ENCODE results near the gene DEF6. TPM values are rescaled to one million over a fixed set of nuclear protein-coding genes. Genes with fewer than 3 reads are reported as not detected.
A peak's percentile ranks its signal among the peaks of the same experiment; 100 is the strongest.

Gene DEF6
- total RNA-seq, 1 experiment from 2014 or later, result 11.3 TPM

DNA sequence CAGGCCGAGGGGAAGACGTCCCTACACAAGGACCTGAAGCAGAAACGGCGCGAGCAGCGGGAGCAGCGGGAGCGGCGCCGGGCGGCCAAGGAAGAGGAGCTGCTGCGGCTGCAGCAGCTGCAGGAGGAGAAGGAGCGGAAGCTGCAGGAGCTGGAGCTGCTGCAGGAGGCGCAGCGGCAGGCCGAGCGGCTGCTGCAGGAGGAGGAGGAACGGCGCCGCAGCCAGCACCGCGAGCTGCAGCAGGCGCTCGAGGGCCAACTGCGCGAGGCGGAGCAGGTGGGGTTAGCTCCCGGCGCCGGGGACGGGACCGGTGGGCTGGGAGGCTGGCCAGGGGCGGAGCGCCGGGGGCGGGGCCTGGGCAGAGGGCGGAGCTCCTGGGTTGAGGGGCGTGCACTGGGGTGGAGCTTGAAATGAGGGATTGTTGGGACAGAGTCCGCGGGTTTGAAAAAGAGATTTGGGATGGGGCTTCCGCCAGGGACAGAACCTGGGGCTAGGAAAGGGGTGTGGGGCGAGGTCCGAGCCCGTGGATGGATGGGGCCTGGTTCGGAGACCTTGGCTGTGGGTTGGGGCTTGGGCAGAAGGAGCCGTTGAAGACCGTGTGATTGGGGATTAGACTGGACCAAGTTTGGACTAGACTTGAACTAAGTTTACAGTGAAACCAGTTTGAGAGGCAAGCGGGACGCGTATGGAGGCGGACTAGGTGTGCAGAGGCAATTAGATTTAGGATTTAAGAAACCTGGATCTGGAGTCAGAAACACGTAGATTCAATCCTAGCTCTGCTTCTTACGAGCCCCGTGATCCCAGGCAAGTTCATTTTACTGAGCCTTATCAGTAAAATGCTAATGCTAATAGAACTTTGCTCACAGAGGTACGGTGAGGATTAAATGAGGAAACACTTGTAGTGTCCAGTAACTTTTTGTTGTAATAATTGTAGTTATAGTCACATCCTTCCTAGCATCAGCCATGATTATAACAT lies 20.9 kb downstream of the DEF6 start (continued):
- peak; percentile 64; the same call in 1 of the 2 replicates for TF ChIP-seq ZNF121 (CRISPR knock-in tag; IDR thresholded peaks at IDR 0.05)
- TF ChIP-seq, protein P1, sequence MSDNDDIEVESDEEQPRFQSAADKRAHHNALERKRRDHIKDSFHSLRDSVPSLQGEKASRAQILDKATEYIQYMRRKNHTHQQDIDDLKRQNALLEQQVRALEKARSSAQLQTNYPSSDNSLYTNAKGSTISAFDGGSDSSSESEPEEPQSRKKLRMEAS (CRISPR knock-in tag; IDR thresholded peaks at IDR 0.05), result peak; percentile 71; the same call in 1 of the 2 replicates
- TF ChIP-seq FOXP1 (CRISPR knock-in tag; IDR thresholded peaks at IDR 0.05; ENCODE audit: borderline replicate concordance), result peak; percentile 94
- TF ChIP-seq, protein P2, sequence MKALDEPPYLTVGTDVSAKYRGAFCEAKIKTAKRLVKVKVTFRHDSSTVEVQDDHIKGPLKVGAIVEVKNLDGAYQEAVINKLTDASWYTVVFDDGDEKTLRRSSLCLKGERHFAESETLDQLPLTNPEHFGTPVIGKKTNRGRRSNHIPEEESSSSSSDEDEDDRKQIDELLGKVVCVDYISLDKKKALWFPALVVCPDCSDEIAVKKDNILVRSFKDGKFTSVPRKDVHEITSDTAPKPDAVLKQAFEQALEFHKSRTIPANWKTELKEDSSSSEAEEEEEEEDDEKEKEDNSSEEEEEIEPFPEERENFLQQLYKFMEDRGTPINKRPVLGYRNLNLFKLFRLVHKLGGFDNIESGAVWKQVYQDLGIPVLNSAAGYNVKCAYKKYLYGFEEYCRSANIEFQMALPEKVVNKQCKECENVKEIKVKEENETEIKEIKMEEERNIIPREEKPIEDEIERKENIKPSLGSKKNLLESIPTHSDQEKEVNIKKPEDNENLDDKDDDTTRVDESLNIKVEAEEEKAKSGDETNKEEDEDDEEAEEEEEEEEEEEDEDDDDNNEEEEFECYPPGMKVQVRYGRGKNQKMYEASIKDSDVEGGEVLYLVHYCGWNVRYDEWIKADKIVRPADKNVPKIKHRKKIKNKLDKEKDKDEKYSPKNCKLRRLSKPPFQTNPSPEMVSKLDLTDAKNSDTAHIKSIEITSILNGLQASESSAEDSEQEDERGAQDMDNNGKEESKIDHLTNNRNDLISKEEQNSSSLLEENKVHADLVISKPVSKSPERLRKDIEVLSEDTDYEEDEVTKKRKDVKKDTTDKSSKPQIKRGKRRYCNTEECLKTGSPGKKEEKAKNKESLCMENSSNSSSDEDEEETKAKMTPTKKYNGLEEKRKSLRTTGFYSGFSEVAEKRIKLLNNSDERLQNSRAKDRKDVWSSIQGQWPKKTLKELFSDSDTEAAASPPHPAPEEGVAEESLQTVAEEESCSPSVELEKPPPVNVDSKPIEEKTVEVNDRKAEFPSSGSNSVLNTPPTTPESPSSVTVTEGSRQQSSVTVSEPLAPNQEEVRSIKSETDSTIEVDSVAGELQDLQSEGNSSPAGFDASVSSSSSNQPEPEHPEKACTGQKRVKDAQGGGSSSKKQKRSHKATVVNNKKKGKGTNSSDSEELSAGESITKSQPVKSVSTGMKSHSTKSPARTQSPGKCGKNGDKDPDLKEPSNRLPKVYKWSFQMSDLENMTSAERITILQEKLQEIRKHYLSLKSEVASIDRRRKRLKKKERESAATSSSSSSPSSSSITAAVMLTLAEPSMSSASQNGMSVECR (CRISPR knock-in tag; IDR thresholded peaks at IDR 0.05; ENCODE audit: borderline replicate concordance), result 0 out of 2 replicates have a peak, but pooled peaks have one; percentile 31
- TF ChIP-seq, protein P3, sequence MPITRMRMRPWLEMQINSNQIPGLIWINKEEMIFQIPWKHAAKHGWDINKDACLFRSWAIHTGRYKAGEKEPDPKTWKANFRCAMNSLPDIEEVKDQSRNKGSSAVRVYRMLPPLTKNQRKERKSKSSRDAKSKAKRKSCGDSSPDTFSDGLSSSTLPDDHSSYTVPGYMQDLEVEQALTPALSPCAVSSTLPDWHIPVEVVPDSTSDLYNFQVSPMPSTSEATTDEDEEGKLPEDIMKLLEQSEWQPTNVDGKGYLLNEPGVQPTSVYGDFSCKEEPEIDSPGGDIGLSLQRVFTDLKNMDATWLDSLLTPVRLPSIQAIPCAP (CRISPR knock-in tag; IDR thresholded peaks at IDR 0.05), result no peak
- TF ChIP-seq, protein P4, sequence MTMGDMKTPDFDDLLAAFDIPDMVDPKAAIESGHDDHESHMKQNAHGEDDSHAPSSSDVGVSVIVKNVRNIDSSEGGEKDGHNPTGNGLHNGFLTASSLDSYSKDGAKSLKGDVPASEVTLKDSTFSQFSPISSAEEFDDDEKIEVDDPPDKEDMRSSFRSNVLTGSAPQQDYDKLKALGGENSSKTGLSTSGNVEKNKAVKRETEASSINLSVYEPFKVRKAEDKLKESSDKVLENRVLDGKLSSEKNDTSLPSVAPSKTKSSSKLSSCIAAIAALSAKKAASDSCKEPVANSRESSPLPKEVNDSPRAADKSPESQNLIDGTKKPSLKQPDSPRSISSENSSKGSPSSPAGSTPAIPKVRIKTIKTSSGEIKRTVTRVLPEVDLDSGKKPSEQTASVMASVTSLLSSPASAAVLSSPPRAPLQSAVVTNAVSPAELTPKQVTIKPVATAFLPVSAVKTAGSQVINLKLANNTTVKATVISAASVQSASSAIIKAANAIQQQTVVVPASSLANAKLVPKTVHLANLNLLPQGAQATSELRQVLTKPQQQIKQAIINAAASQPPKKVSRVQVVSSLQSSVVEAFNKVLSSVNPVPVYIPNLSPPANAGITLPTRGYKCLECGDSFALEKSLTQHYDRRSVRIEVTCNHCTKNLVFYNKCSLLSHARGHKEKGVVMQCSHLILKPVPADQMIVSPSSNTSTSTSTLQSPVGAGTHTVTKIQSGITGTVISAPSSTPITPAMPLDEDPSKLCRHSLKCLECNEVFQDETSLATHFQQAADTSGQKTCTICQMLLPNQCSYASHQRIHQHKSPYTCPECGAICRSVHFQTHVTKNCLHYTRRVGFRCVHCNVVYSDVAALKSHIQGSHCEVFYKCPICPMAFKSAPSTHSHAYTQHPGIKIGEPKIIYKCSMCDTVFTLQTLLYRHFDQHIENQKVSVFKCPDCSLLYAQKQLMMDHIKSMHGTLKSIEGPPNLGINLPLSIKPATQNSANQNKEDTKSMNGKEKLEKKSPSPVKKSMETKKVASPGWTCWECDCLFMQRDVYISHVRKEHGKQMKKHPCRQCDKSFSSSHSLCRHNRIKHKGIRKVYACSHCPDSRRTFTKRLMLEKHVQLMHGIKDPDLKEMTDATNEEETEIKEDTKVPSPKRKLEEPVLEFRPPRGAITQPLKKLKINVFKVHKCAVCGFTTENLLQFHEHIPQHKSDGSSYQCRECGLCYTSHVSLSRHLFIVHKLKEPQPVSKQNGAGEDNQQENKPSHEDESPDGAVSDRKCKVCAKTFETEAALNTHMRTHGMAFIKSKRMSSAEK (CRISPR knock-in tag; IDR thresholded peaks at IDR 0.05; ENCODE audit: borderline replicate concordance), result no peak
- peak; percentile 52; the same call in 1 of the 2 replicates for TF ChIP-seq GABPB1 (CRISPR knock-in tag; IDR thresholded peaks at IDR 0.05)

DNA sequence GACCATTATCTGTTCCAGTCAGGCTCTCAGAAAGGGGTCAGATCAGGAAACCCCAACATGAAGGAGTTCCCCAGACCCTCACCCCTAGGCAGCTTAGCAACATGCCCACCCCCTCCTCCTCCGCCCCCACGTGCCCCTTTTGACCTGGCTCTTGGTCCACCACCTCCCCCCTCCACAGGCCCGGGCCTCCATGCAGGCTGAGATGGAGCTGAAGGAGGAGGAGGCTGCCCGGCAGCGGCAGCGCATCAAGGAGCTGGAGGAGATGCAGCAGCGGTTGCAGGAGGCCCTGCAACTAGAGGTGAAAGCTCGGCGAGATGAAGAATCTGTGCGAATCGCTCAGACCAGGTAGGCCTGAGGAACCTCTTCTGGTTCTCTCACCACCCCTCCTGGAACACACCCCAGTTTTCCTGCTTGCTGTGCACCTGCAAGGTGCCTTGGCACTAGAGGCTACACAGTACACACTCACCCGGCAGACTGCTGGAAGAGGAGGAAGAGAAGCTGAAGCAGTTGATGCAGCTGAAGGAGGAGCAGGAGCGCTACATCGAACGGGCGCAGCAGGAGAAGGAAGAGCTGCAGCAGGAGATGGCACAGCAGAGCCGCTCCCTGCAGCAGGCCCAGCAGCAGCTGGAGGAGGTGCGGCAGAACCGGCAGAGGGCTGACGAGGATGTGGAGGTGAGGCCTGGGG lies 21.9 kb downstream of the DEF6 start:
- Mint-ChIP-seq H3K27ac (no peak overlapping the region), H3K36me3 (peaks cover 3% of the 10 kb centered on the region; the same call in 1 of the 2 replicates), H3K9me3 (no peaks in the 10 kb centered on the region), H3K4me1 (peaks cover 21% of the 10 kb centered on the region), H3K27me3 (ENCODE audit: low read depth) (peaks cover 25% of the 10 kb centered on the region), H3K4me3 (no peak overlapping the region)
- DNase-seq (ENCODE audit: low spot score) (no peak), ATAC-seq (no peak)
- ChIA-PET POLR2A (interaction anchor here (0.6 to 1.5 kb wide), 3 partner anchors 23 to 444 kb away, joined by 3 to 7 read pairs (median 5); no protein-coding TSS in a partner anchor), CTCF (interaction anchor here (1.1 to 3.5 kb wide), 7 partner anchors 8 to 130 kb away, joined by 3 to 23 read pairs (median 6); partner anchors contain the start of gene PPARD)
- TF ChIP-seq, protein P5, sequence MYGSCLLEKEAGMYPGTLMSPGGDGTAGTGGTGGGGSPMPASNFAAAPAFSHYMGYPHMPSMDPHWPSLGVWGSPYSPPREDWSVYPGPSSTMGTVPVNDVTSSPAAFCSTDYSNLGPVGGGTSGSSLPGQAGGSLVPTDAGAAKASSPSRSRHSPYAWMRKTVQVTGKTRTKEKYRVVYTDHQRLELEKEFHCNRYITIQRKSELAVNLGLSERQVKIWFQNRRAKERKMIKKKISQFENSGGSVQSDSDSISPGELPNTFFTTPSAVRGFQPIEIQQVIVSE (CRISPR knock-in tag; IDR thresholded peaks at IDR 0.05; ENCODE audit: borderline replicate concordance), result no peak
